ENCODE data around the gene FBXO38. TPM values are rescaled to one million over a fixed set of nuclear protein-coding genes. Genes with fewer than 3 reads are reported as not detected.

The FBXO38 gene
- total RNA-seq, 1 donor from 2014 or later: 48.8 TPM

- no peak for DNase-seq
Observed at GRCh38 chr5:148384380-148384737, 601 bp downstream of the FBXO38 start.

GRCh38 chr5:148385094-148385493 is 1.3 kb downstream of the FBXO38 start:
- no peak for DNase-seq

GRCh38 chr5:148386041-148386440 is 2.3 kb downstream of the FBXO38 start:
- no peak for DNase-seq

- no peak for DNase-seq
Observed at GRCh38 chr5:148387325-148387724, 3.6 kb downstream of the FBXO38 start.

- DNase-seq: no peak
Observed at GRCh38 chr5:148388696-148389095, 4.9 kb downstream of the FBXO38 start.

GRCh38 chr5:148390914-148391313 is 7.2 kb downstream of the FBXO38 start:
- no peak for DNase-seq

- DNase-seq: no peak
Observed at GRCh38 chr5:148391422-148391821, 7.7 kb downstream of the FBXO38 start.

GRCh38 chr5:148393390-148393741 is 9.6 kb downstream of the FBXO38 start:
- DNase-seq: no peak

GRCh38 chr5:148394587-148395019 is 10.8 kb downstream of the FBXO38 start:
- no peak for DNase-seq

- no peak for DNase-seq
Observed at GRCh38 chr5:148395031-148395430, 11.3 kb downstream of the FBXO38 start.

GRCh38 chr5:148397968-148398595 is 14.3 kb downstream of the FBXO38 start:
- no peak for DNase-seq

- no peak for DNase-seq
Observed at GRCh38 chr5:148398698-148399121, 15.0 kb downstream of the FBXO38 start.

- DNase-seq: no peak
Observed at GRCh38 chr5:148401604-148402003, 17.8 kb downstream of the FBXO38 start.

GRCh38 chr5:148403344-148403743 is 19.6 kb downstream of the FBXO38 start:
- DNase-seq: no peak

- DNase-seq: no peak
Observed at GRCh38 chr5:148406406-148406805, 22.6 kb downstream of the FBXO38 start.

GRCh38 chr5:148408092-148408491 is 24.3 kb downstream of the FBXO38 start:
- DNase-seq: peak; percentile 7

- DNase-seq: no peak
Observed at GRCh38 chr5:148412124-148412523, 28.4 kb downstream of the FBXO38 start.

- DNase-seq: no peak
Observed at GRCh38 chr5:148414833-148415232, 31.1 kb downstream of the FBXO38 start.

- DNase-seq: no peak
Observed at GRCh38 chr5:148416416-148416815, 32.7 kb downstream of the FBXO38 start.

GRCh38 chr5:148416921-148417320 is 33.2 kb downstream of the FBXO38 start:
- no peak for DNase-seq

GRCh38 chr5:148418511-148418910 is 34.8 kb downstream of the FBXO38 start:
- DNase-seq: no peak

GRCh38 chr5:148421661-148422060 is 37.9 kb downstream of the FBXO38 start:
- DNase-seq: no peak

- DNase-seq: no peak
Observed at GRCh38 chr5:148425808-148426207, 42.0 kb downstream of the FBXO38 start.

GRCh38 chr5:148426514-148426913 is 42.8 kb downstream of the FBXO38 start:
- no peak for DNase-seq

Measured in skin of body (tissue), 2 donors.